Ectodermal cell (in vitro differentiated cells): Measurements from ENCODE around the gene CARM1. TPM values are rescaled to one million over a fixed set of nuclear protein-coding genes. Genes with fewer than 3 reads are reported as not detected.

ENCODE experiments used
- H3K27ac ChIP-seq: 2 replicates; pipeline ENCODE4 v1.7.0; 2013; ENCODE audit warnings: mild to moderate bottlenecking, low read depth, low read length; ENCODE audit not compliant: insufficient read depth, poor library complexity, severe bottlenecking
- H3K27me3 ChIP-seq: 2 replicates; pipeline ENCODE4 v1.7.0; 2013; ENCODE audit warnings: mild to moderate bottlenecking, low read length; ENCODE audit not compliant: insufficient read depth, control insufficient read depth, poor library complexity, severe bottlenecking
- H3K36me3 ChIP-seq: one replicate; pipeline ENCODE4 v1.7.0; 2013; ENCODE audit warnings: low read length; ENCODE audit not compliant: control insufficient read depth, insufficient read depth
- H3K4me1 ChIP-seq: one replicate; pipeline ENCODE4 v1.7.0; 2013; ENCODE audit warnings: low read length; ENCODE audit not compliant: control insufficient read depth, insufficient read depth
- H3K4me3 ChIP-seq: 2 replicates; pipeline ENCODE4 v1.7.0; 2013; ENCODE audit warnings: low read depth, low read length, control low read depth; ENCODE audit not compliant: insufficient read depth
- H3K9me3 ChIP-seq: 2 replicates; pipeline ENCODE4 v1.7.0; 2013; ENCODE audit warnings: mild to moderate bottlenecking, low read length, moderate library complexity; ENCODE audit not compliant: control insufficient read depth
- WGBS, 2 experiments: methylation state at CpG; one replicate each; pipeline ENCODE4 v1.1.7; 2013; ENCODE audit warnings: missing lambda C conversion rate in 2 of 2; 5-methylcytosine and 5-hydroxymethylcytosine counted together
- polyA plus RNA-seq, 4 experiments: library from polyadenylated mRNA; stranded (reverse); fragments of 50-300 nt; gene quantifications; one replicate each; pipeline ENCODE4 v1.2.3, GENCODE V29; 2013

The CARM1 gene
- polyA plus RNA-seq (2013, experiment 1 of 4): 151 TPM
- polyA plus RNA-seq (2013, experiment 2 of 4): 136 TPM
- polyA plus RNA-seq (2013, experiment 3 of 4): 121 TPM
- 130 TPM for polyA plus RNA-seq (2013, experiment 4 of 4)

- H3K4me1 ChIP-seq: peaks cover 7% of the 10 kb centered on the region
- peak within 1 kb of the TSS; percentile 91 for H3K27ac ChIP-seq
- H3K4me3 ChIP-seq: peak within 1 kb of the TSS; percentile 77
- H3K36me3 ChIP-seq: no peaks in the 10 kb centered on the region
- H3K9me3 ChIP-seq: no peaks in the 10 kb centered on the region
- no peaks in the 10 kb centered on the region for H3K27me3 ChIP-seq
- 0% methylated on average over 99 of the region's 99 CpGs for WGBS, 2 experiments
These were observed at the start of gene CARM1 for GRCh38 chr19:10870955-10871603. Gene CARM1, plus strand, starts transcription at chr19:10871553. Its CDS starts 150 bp downstream, at chr19:10871703.

GRCh38 chr19:10823690-10824089 is 47.7 kb upstream of the CARM1 start:
- 96 to 98% methylated on average over 12 of the region's 12 CpGs for WGBS, 2 experiments
- Histone ChIP-seq H3K9me3 (no peaks in the 10 kb centered on the region), H3K36me3 (peaks cover 19% of the 10 kb centered on the region)

GRCh38 chr19:10826231-10826630 is 45.1 kb upstream of the CARM1 start:
- Histone ChIP-seq H3K27ac (no peak overlapping the region), H3K36me3 (peaks cover 9% of the 10 kb centered on the region), H3K9me3 (no peaks in the 10 kb centered on the region), H3K4me1 (no peaks in the 10 kb centered on the region), H3K27me3 (no peaks in the 10 kb centered on the region), H3K4me3 (no peak overlapping the region)
- WGBS, 2 experiments: 94 to 97% methylated on average over 7 of the region's 7 CpGs

More at GRCh38 chr19:10823690-10824089, 47.7 kb upstream of the CARM1 start:
- H3K27me3 ChIP-seq: no peaks in the 10 kb centered on the region
- no peak overlapping the region for H3K27ac ChIP-seq
- no peaks in the 10 kb centered on the region for H3K4me1 ChIP-seq
- H3K4me3 ChIP-seq: no peak overlapping the region

GRCh38 chr19:10826846-10827245 is 44.5 kb upstream of the CARM1 start:
- Histone ChIP-seq H3K36me3 (peaks cover 9% of the 10 kb centered on the region), H3K4me1 (no peaks in the 10 kb centered on the region)
- 96 to 97% methylated on average over 6 of the region's 6 CpGs for WGBS, 2 experiments

GRCh38 chr19:10828981-10829821 is 42.2 kb upstream of the CARM1 start:
- Histone ChIP-seq H3K27ac (peak overlapping the region; percentile 16), H3K36me3 (peaks cover 5% of the 10 kb centered on the region), H3K9me3 (no peaks in the 10 kb centered on the region), H3K4me1 (no peaks in the 10 kb centered on the region), H3K27me3 (no peaks in the 10 kb centered on the region), H3K4me3 (no peak overlapping the region)
- 92 to 95% methylated on average over 26 of the region's 26 CpGs for WGBS, 2 experiments

More at GRCh38 chr19:10826846-10827245, 44.5 kb upstream of the CARM1 start:
- Histone ChIP-seq H3K9me3 (no peaks in the 10 kb centered on the region), H3K4me3 (no peak overlapping the region), H3K27ac (no peak overlapping the region), H3K27me3 (no peaks in the 10 kb centered on the region)

GRCh38 chr19:10829967-10830366 is 41.4 kb upstream of the CARM1 start:
- 95 to 97% methylated on average over 16 of the region's 16 CpGs for WGBS, 2 experiments
- Histone ChIP-seq H3K36me3 (peaks cover 3% of the 10 kb centered on the region), H3K27me3 (no peaks in the 10 kb centered on the region), H3K4me1 (no peaks in the 10 kb centered on the region), H3K27ac (no peak overlapping the region), H3K9me3 (no peaks in the 10 kb centered on the region), H3K4me3 (no peak overlapping the region)

- WGBS, 2 experiments: 92 to 95% methylated on average over 7 of the region's 7 CpGs
These were observed 41.0 kb upstream of the CARM1 start for GRCh38 chr19:10830370-10830769.

GRCh38 chr19:10830931-10831779 is 40.2 kb upstream of the CARM1 start:
- Histone ChIP-seq H3K9me3 (no peaks in the 10 kb centered on the region), H3K27me3 (no peaks in the 10 kb centered on the region), H3K27ac (no peak overlapping the region), H3K4me1 (no peaks in the 10 kb centered on the region), H3K36me3 (peaks cover 3% of the 10 kb centered on the region), H3K4me3 (no peak overlapping the region)
- 88 to 90% methylated on average over 33 of the region's 33 CpGs for WGBS, 2 experiments

More at GRCh38 chr19:10830370-10830769, 41.0 kb upstream of the CARM1 start:
- Histone ChIP-seq H3K27ac (no peak overlapping the region), H3K4me3 (no peak overlapping the region), H3K36me3 (peaks cover 3% of the 10 kb centered on the region), H3K9me3 (no peaks in the 10 kb centered on the region), H3K4me1 (no peaks in the 10 kb centered on the region), H3K27me3 (no peaks in the 10 kb centered on the region)

- H3K36me3 ChIP-seq: peaks cover 3% of the 10 kb centered on the region
These were observed 39.1 kb upstream of the CARM1 start for GRCh38 chr19:10831987-10832938.

More at GRCh38 chr19:10831987-10832938, 39.1 kb upstream of the CARM1 start:
- no peaks in the 10 kb centered on the region for H3K4me1 ChIP-seq
- no peaks in the 10 kb centered on the region for H3K27me3 ChIP-seq
- WGBS, 2 experiments: 94% methylated on average over 28 of the region's 28 CpGs
- no peak overlapping the region for H3K27ac ChIP-seq
- no peak overlapping the region for H3K4me3 ChIP-seq
- H3K9me3 ChIP-seq: no peaks in the 10 kb centered on the region
